GM21529 (cell line): ENCODE measurements around the gene HIGD1B.
"Not testable (repeated sequence)": the region's sequence is repeated elsewhere in the genome, so short reads cannot be mapped to it uniquely, and the experiment has no call there.

Source experiments
- ATAC-seq: cut with Tn5 transposase; IDR thresholded peaks from one replicate; pipeline ENCODE4 v1.9.1; 2021; ENCODE audit not compliant: unreplicated experiment

HIGD1B gene

GRCh38 chr17:44847586-44847985 is at the start of gene HIGD1B:
HIGD1B (plus strand) TSS chr17:44847883; CDS start chr17:44848153, 270 bp downstream.
- no peak for ATAC-seq

- ATAC-seq = no peak
These were observed 49.3 kb upstream of the HIGD1B start for GRCh38 chr17:44798356-44798755.

- ATAC-seq = no peak
These were observed 45.8 kb upstream of the HIGD1B start for GRCh38 chr17:44801880-44802279.

GRCh38 chr17:44804302-44805089 is 43.2 kb upstream of the HIGD1B start:
- no peak for ATAC-seq

- ATAC-seq = no peak
These were observed 40.4 kb upstream of the HIGD1B start for GRCh38 chr17:44807093-44807816.

GRCh38 chr17:44807817-44808155 is 39.9 kb upstream of the HIGD1B start:
- ATAC-seq = no peak

GRCh38 chr17:44808156-44808555 is 39.5 kb upstream of the HIGD1B start:
- ATAC-seq = no peak

GRCh38 chr17:44808656-44809388 is 38.9 kb upstream of the HIGD1B start:
- not testable (repeated sequence) for ATAC-seq

- ATAC-seq = no peak
These were observed 35.4 kb upstream of the HIGD1B start for GRCh38 chr17:44812263-44812662.

GRCh38 chr17:44818508-44818907 is 29.2 kb upstream of the HIGD1B start:
- not testable (repeated sequence) for ATAC-seq

GRCh38 chr17:44820631-44821212 is 27.0 kb upstream of the HIGD1B start:
- no peak for ATAC-seq

GRCh38 chr17:44825236-44825635 is 22.4 kb upstream of the HIGD1B start:
- not testable (repeated sequence) for ATAC-seq

GRCh38 chr17:44826123-44826790 is 21.4 kb upstream of the HIGD1B start:
- no peak for ATAC-seq

GRCh38 chr17:44827863-44828262 is 19.8 kb upstream of the HIGD1B start:
- no peak for ATAC-seq

- no peak for ATAC-seq
These were observed 18.7 kb upstream of the HIGD1B start for GRCh38 chr17:44828919-44829522.

- no peak for ATAC-seq
These were observed 17.9 kb upstream of the HIGD1B start, which contains the start of gene GJC1 for GRCh38 chr17:44829523-44830358. GJC1 (minus strand) TSS chr17:44830287; CDS start chr17:44805817, 24,470 bp downstream.

GRCh38 chr17:44830359-44831288 is 17.1 kb upstream of the HIGD1B start:
- ATAC-seq = no peak

- ATAC-seq = no peak
These were observed 16.3 kb upstream of the HIGD1B start for GRCh38 chr17:44831371-44831770.
